SU-DHL-6 (cell line): ENCODE data around the gene MORC1.

Experiments
- H2AFZ ChIP-seq: fragments of 200-600 bp; sonication (generic); 2 replicates; pipeline ENCODE4 v1.6.1; 2014; ENCODE audit warnings: low read depth, mild to moderate bottlenecking, moderate library complexity, mixed read lengths, antibody characterized with exemption, low read length; ENCODE audit not compliant: severe bottlenecking
- H3F3A ChIP-seq: fragments of 200-600 bp; shearing (Covaris generic); 2 replicates; pipeline ENCODE4 v1.6.0; 2016; ENCODE audit warnings: antibody characterized with exemption, mild to moderate bottlenecking; ENCODE audit not compliant: insufficient read depth
- H3K27ac ChIP-seq: fragments of 200-600 bp; sonication (generic); 2 replicates; pipeline ENCODE4 v1.5.1; 2016; ENCODE audit warnings: low read depth, mild to moderate bottlenecking, low read length, moderate library complexity, mixed read lengths
- H3K27me3 ChIP-seq: fragments of 200-600 bp; sonication (generic), shearing (Covaris generic); 2 replicates; pipeline ENCODE4 v1.6.0; 2014; ENCODE audit warnings: mild to moderate bottlenecking, low read length
- H3K36me3 ChIP-seq: fragments of 200-600 bp; sonication (generic); 2 replicates; pipeline ENCODE4 v1.6.1; 2014; ENCODE audit warnings: mild to moderate bottlenecking, low read length, mixed read lengths
- H3K4me2 ChIP-seq: fragments of 300-600, 200-600 bp; shearing (Covaris generic), sonication (generic); 2 replicates; pipeline ENCODE4 v1.6.0; 2014; ENCODE audit warnings: low read length, low read depth, mild to moderate bottlenecking; ENCODE audit not compliant: poor library complexity, severe bottlenecking
- H3K4me3 ChIP-seq: fragments of 200-600 bp; sonication (generic); 2 replicates; pipeline ENCODE4 v1.5.1; 2014; ENCODE audit warnings: antibody characterized with exemption, low read length, mild to moderate bottlenecking, mixed read lengths; ENCODE audit not compliant: insufficient read depth, poor library complexity, severe bottlenecking
- H3K79me2 ChIP-seq: fragments of 200-600 bp; sonication (generic); 2 replicates; pipeline ENCODE4 v1.6.1; 2014; ENCODE audit warnings: mild to moderate bottlenecking, low read length, moderate library complexity; ENCODE audit not compliant: insufficient read depth
- H3K9ac ChIP-seq: fragments of 200-600 bp; sonication (generic); 2 replicates; pipeline ENCODE4 v1.7.0; 2014; ENCODE audit warnings: mild to moderate bottlenecking, low read length
- H3K9me2 ChIP-seq: fragments of 200-600 bp; sonication (generic); replicated peaks from 2 replicates; pipeline ENCODE4 v1.6.1; 2014; ENCODE audit warnings: low read length; ENCODE audit not compliant: insufficient read depth
- H3K9me3 ChIP-seq: fragments of 200-600 bp; sonication (generic); 2 replicates; pipeline ENCODE4 v1.6.1; 2014; ENCODE audit warnings: low read length, mixed read lengths; ENCODE audit not compliant: insufficient read depth
- H4K20me1 ChIP-seq: fragments of 200-600 bp; sonication (generic); 2 replicates; pipeline ENCODE4 v1.6.1; 2014; ENCODE audit warnings: low read depth, mild to moderate bottlenecking, antibody characterized with exemption, low read length, moderate library complexity, mixed read lengths
- EZH2phosphoT487 ChIP-seq: fragments of 200-600 bp; sonication (generic), shearing (Covaris generic); conservative IDR thresholded peaks from 2 replicates; pipeline ENCODE4 v1.6.1; 2018; ENCODE audit warnings: mild to moderate bottlenecking, antibody characterized with exemption, low read length, moderate library complexity, mixed read lengths
- TF ChIP-seq, protein P1 (sequence below): fragments of 200-600 bp; sonication (generic); IDR thresholded peaks from one replicate; pipeline ENCODE4 v1.5.1; 2017; ENCODE audit warnings: antibody characterized with exemption, mild to moderate bottlenecking, low read length, moderate library complexity; ENCODE audit not compliant: insufficient read depth, poor library complexity, severe bottlenecking

MORC1 gene

DNA sequence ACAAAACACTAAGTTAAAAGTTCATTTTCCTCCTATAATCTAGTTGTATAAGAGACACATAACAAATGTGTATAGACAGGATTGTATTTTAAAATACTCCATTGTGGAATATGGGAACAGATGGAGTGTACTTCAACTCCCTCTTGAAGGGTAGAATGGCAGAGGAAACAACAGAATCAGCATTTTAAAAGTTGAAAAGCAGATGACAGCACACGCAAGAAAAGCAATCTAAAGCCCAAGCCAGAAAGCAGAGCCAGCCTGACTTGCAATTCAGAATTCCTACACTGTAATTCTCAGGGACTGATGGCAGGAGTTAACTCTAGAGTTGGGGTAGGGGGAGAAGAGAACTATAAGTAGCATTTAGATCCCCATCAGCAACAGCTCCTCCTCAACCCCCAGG is 22.8 kb downstream of the MORC1 start:
- H3K79me2 ChIP-seq: no peaks in the 10 kb centered on the region

DNA sequence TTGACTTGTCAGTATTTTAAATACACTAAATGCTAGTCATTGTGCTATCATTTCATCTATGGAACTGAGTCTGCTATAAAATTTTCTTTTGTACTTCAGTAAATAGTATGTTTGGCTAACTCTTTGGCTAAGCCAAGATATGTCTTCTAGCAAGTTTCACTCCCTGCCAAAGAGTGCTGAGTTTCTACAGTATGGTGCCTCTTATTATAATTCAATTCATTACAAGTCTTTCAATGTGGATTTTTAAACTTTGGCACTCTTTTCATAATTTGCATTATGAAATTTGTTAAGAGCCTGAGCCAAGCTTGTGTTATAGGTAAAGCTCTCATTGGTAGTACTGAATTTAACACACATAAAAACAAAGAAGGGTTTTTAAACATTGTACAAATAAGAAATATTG is 24.4 kb downstream of the MORC1 start:
- Histone ChIP-seq H3K4me2 (no peak overlapping the region), H3K9me2 (no peaks in the 10 kb centered on the region), H3K4me3 (no peak overlapping the region), H4K20me1 (no peaks in the 10 kb centered on the region), H3K36me3 (no peaks in the 10 kb centered on the region), H3K27ac (no peak overlapping the region), H3K79me2 (no peaks in the 10 kb centered on the region), H3K27me3 (no peaks in the 10 kb centered on the region), H2AFZ (no peak overlapping the region), H3K9ac (no peak overlapping the region), H3F3A (no peaks in the 10 kb centered on the region), H3K9me3 (no peaks in the 10 kb centered on the region)
- no peak for TF ChIP-seq EZH2phosphoT487
- TF ChIP-seq, protein P1, sequence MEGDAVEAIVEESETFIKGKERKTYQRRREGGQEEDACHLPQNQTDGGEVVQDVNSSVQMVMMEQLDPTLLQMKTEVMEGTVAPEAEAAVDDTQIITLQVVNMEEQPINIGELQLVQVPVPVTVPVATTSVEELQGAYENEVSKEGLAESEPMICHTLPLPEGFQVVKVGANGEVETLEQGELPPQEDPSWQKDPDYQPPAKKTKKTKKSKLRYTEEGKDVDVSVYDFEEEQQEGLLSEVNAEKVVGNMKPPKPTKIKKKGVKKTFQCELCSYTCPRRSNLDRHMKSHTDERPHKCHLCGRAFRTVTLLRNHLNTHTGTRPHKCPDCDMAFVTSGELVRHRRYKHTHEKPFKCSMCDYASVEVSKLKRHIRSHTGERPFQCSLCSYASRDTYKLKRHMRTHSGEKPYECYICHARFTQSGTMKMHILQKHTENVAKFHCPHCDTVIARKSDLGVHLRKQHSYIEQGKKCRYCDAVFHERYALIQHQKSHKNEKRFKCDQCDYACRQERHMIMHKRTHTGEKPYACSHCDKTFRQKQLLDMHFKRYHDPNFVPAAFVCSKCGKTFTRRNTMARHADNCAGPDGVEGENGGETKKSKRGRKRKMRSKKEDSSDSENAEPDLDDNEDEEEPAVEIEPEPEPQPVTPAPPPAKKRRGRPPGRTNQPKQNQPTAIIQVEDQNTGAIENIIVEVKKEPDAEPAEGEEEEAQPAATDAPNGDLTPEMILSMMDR: no peak

More for the DNA sequence above, 22.8 kb downstream of the MORC1 start:
- Histone ChIP-seq H2AFZ (no peak overlapping the region), H4K20me1 (no peaks in the 10 kb centered on the region), H3K9ac (no peak overlapping the region), H3F3A (no peaks in the 10 kb centered on the region), H3K9me2 (no peaks in the 10 kb centered on the region), H3K36me3 (no peaks in the 10 kb centered on the region), H3K4me3 (no peak overlapping the region), H3K27me3 (no peaks in the 10 kb centered on the region), H3K4me2 (no peak overlapping the region), H3K9me3 (no peaks in the 10 kb centered on the region), H3K27ac (no peak overlapping the region)
- no peak for TF ChIP-seq EZH2phosphoT487
- TF ChIP-seq, protein P1: no peak

DNA sequence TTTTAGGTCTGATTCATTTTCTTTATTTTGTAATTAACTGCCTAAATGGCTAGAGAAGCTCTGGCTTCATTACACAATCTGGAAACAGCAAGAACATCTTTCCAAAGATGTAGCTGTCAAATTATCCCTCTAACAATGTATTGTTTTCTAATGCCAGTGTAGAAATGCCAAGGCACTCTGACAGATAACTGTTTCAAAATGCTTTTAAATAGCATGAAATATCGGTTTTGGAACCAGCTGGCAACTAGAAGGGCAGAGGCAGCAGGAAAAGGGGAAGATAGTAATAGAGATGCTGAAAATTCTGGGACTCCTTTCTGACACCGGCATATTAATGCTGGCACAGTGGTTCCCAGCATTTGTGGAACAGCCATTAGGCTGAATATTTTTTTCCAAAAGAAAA is 26.1 kb downstream of the MORC1 start:
- no peaks in the 10 kb centered on the region for H3F3A ChIP-seq

More for the DNA sequence above, 26.1 kb downstream of the MORC1 start:
- no peak overlapping the region for H3K4me2 ChIP-seq
- H3K79me2 ChIP-seq: no peaks in the 10 kb centered on the region
- H3K27ac ChIP-seq: no peak overlapping the region
- H2AFZ ChIP-seq: no peak overlapping the region
- no peak overlapping the region for H3K9ac ChIP-seq
- H3K27me3 ChIP-seq: no peaks in the 10 kb centered on the region
- no peak overlapping the region for H3K4me3 ChIP-seq
- no peaks in the 10 kb centered on the region for H3K9me3 ChIP-seq
- no peaks in the 10 kb centered on the region for H3K9me2 ChIP-seq
- no peak for TF ChIP-seq EZH2phosphoT487
- TF ChIP-seq, protein P1: no peak
- H4K20me1 ChIP-seq: no peaks in the 10 kb centered on the region
- no peaks in the 10 kb centered on the region for H3K36me3 ChIP-seq
